ENCODE measurements around the gene NUP188.

The NUP188 gene

GRCh38 chr9:129008986-129009583, 61.6 kb downstream of the NUP188 start:
- no peak for DNase-seq

- DNase-seq, result no peak
Measured at GRCh38 chr9:129009584-129010141, 62.2 kb downstream of the NUP188 start.

- DNase-seq, result no peak
Measured at GRCh38 chr9:129010267-129010975, 62.9 kb downstream of the NUP188 start.

- DNase-seq, result no peak
Measured at GRCh38 chr9:129011170-129011569, 63.7 kb downstream of the NUP188 start.

GRCh38 chr9:129011761-129012181, 64.3 kb downstream of the NUP188 start:
- DNase-seq, result no peak

- no peak for DNase-seq
Measured at GRCh38 chr9:129012343-129012742, 64.8 kb downstream of the NUP188 start.

- DNase-seq, result no peak
Measured at GRCh38 chr9:129012893-129013448, 65.5 kb downstream of the NUP188 start.

GRCh38 chr9:129013674-129014073, 66.2 kb downstream of the NUP188 start:
- no peak for DNase-seq

GRCh38 chr9:129014124-129014523, 66.6 kb downstream of the NUP188 start:
- DNase-seq, result no peak

- no peak for DNase-seq
Measured at GRCh38 chr9:129014608-129015007, 67.1 kb downstream of the NUP188 start.

GRCh38 chr9:129021091-129021490, 73.6 kb downstream of the NUP188 start:
- DNase-seq, result no peak

GRCh38 chr9:129022037-129022436, 74.5 kb downstream of the NUP188 start:
- DNase-seq, result no peak

- no peak for DNase-seq
Measured at GRCh38 chr9:129023036-129023907, 75.8 kb downstream of the NUP188 start.

- DNase-seq, result no peak
Measured at GRCh38 chr9:129023908-129024233, 76.4 kb downstream of the NUP188 start.

GRCh38 chr9:129026442-129027223, 79.1 kb downstream of the NUP188 start:
- DNase-seq, result no peak

GRCh38 chr9:129027224-129027684, 79.8 kb downstream of the NUP188 start:
- DNase-seq, result no peak

GRCh38 chr9:129027685-129028191, 80.2 kb downstream of the NUP188 start:
- no peak for DNase-seq

- DNase-seq, result peak; percentile 82
Measured at GRCh38 chr9:129028192-129028966, 80.9 kb downstream of the NUP188 start, which contains the start of gene SH3GLB2. Gene SH3GLB2 (minus strand): TSS chr9:129028331. CDS start chr9:129028154, 177 bp downstream.

GRCh38 chr9:129030191-129030590, 82.7 kb downstream of the NUP188 start:
- DNase-seq, result no peak

- no peak for DNase-seq
Measured at GRCh38 chr9:129031514-129031913, 84.0 kb downstream of the NUP188 start.
